Esophagus squamous epithelium (tissue), 5 donors: Measurements from ENCODE around the gene RABGAP1L. TPM values are rescaled to one million over a fixed set of nuclear protein-coding genes. Genes with fewer than 3 reads are reported as not detected.

Experiments
- DNase-seq: peaks from one replicate; lab custom pipeline; 2025; lab: John Stamatoyannopoulos, UW
- H3K27ac ChIP-seq, 4 donors: fragments of 200-600 bp; sonication (generic); one replicate each; pipeline ENCODE4 v1.5.1; 2016 to 2019; ENCODE audit warnings: mild to moderate bottlenecking in 1 of 4
- H3K27me3 ChIP-seq, 4 donors: fragments of 200-600 bp; sonication (generic); 1 replicate in 3 of 4; 2 replicates in 1 of 4; pipeline versions ENCODE4 v1.5.1 to v1.6.0; 2017 to 2021; ENCODE audit warnings: antibody characterized with exemption in 1 of 4
- H3K36me3 ChIP-seq, 3 donors: fragments of 200-600 bp; sonication (generic); one replicate each; pipeline ENCODE4 v1.5.1; 2016 to 2019
- H3K4me1 ChIP-seq, 3 donors: fragments of 200-600 bp; sonication (generic); one replicate each; pipeline ENCODE4 v1.5.1; 2017 to 2019
- H3K4me3 ChIP-seq, 4 donors: fragments of 200-600 bp; sonication (generic); 1 replicate in 3 of 4; 2 replicates in 1 of 4; pipeline ENCODE4 v1.5.1; 2016 to 2019; ENCODE audit warnings: mild to moderate bottlenecking in 2 of 4, moderate library complexity in 1 of 4
- H3K9me3 ChIP-seq, 3 donors: fragments of 200-600 bp; sonication (generic); one replicate each; pipeline ENCODE4 v1.5.1; 2016 to 2019
- CTCF ChIP-seq, 6 experiments: fragments of 450-650 bp in 4 of 6; fragments of 200-600 bp in 2 of 6; sonication (generic) in 2 of 6; IDR thresholded peaks; one replicate each; pipeline ENCODE4 v1.5.1; 2016 to 2019; ENCODE audit warnings: antibody characterized with exemption in 6 of 6, mild to moderate bottlenecking in 4 of 6, moderate library complexity in 4 of 6
- POLR2A ChIP-seq, 4 donors: fragments of 450-650 bp; IDR thresholded peaks; one replicate each; pipeline ENCODE4 v1.6.1; 2017; ENCODE audit warnings: antibody characterized with exemption in 4 of 4, mild to moderate bottlenecking in 4 of 4, moderate library complexity in 3 of 4
- WGBS, 2 donors: methylation state at CpG; one replicate each; pipeline ENCODE4 v1.1.5; 2018; 5-methylcytosine and 5-hydroxymethylcytosine counted together
- intact Hi-C: fragments of 100-400 bp; cut with DNase I; formaldehyde crosslinking; loops from one replicate; pipeline ENCODE4 v1.15.0; 2022
- total RNA-seq, 4 donors: library from RNA; depleted of rRNA; stranded (reverse); fragments of >200 nt; gene quantifications; one replicate each; pipeline ENCODE4 v1.1.0, GENCODE V29; 2016
- donor health status: DM: yes; HTN: yes; CAD: no.

RABGAP1L gene
- total RNA-seq, 4 donors from 2014 or later = 35.7 to 45.6 (median 41.0) TPM

- Histone ChIP-seq H3K9me3 (peaks cover 0 to 5% (median 4%) of the 10 kb centered on the region in 3 donors), H3K4me3 (no peak overlapping the region), H3K27me3 (no peaks in the 10 kb centered on the region), H3K4me1 (no peaks in the 10 kb centered on the region), H3K27ac (no peak overlapping the region), H3K36me3 (peaks cover 0 to 19% (median 0%) of the 10 kb centered on the region in 3 donors)
- TF ChIP-seq POLR2A (IDR thresholded peaks at IDR 0.05) = no peak
- no peak for TF ChIP-seq CTCF (IDR thresholded peaks at IDR 0.05)
- 90 to 98% methylated on average over 4 of the region's 4 CpGs for WGBS, 2 donors
- DNase-seq = no peak
- intact Hi-C loops = no loop called here
These were observed 137.0 kb downstream of the RABGAP1L start for GRCh38 chr1:174296309-174296708.

GRCh38 chr1:174297351-174297750 is 138.0 kb downstream of the RABGAP1L start:
- Histone ChIP-seq H3K27ac (no peak overlapping the region), H3K36me3 (peaks cover 0 to 19% (median 0%) of the 10 kb centered on the region in 3 donors), H3K9me3 (peaks cover 0 to 8% (median 4%) of the 10 kb centered on the region in 3 donors), H3K27me3 (no peaks in the 10 kb centered on the region), H3K4me3 (no peak overlapping the region), H3K4me1 (no peaks in the 10 kb centered on the region)
- TF ChIP-seq CTCF (IDR thresholded peaks at IDR 0.05) (no peak), POLR2A (IDR thresholded peaks at IDR 0.05) (no peak)
- no peak for DNase-seq
- intact Hi-C loops = no loop called here
- 83 to 86% methylated on average over 9 to 10 of the region's 10 CpGs for WGBS, 2 donors

GRCh38 chr1:174301295-174302077 is 142.2 kb downstream of the RABGAP1L start:
- H3K9me3 ChIP-seq = peaks cover 0 to 8% (median 4%) of the 10 kb centered on the region in 3 donors
- H3K4me3 ChIP-seq = no peak overlapping the region
- no peak overlapping the region for H3K27ac ChIP-seq
- no peaks in the 10 kb centered on the region for H3K27me3 ChIP-seq
- no peaks in the 10 kb centered on the region for H3K4me1 ChIP-seq
- 75% methylated on average over 5 of the region's 5 CpGs for WGBS, 2 donors
- intact Hi-C loops = no loop called here
- DNase-seq = no peak
- no peak for TF ChIP-seq CTCF (IDR thresholded peaks at IDR 0.05)
- TF ChIP-seq POLR2A (IDR thresholded peaks at IDR 0.05) = no peak
- H3K36me3 ChIP-seq = peaks cover 0 to 34% (median 0%) of the 10 kb centered on the region in 3 donors

- H3K27me3 ChIP-seq = no peaks in the 10 kb centered on the region
- no peak for TF ChIP-seq CTCF (IDR thresholded peaks at IDR 0.05)
- no peak for TF ChIP-seq POLR2A (IDR thresholded peaks at IDR 0.05)
- no peak overlapping the region for H3K27ac ChIP-seq
- H3K4me3 ChIP-seq = no peak overlapping the region
- H3K4me1 ChIP-seq = no peaks in the 10 kb centered on the region
- intact Hi-C loops = no loop called here
- no peak for DNase-seq
- peaks cover 0 to 10% (median 10%) of the 10 kb centered on the region in 3 donors for H3K9me3 ChIP-seq
- H3K36me3 ChIP-seq = peaks cover 0 to 46% (median 0%) of the 10 kb centered on the region in 3 donors
These were observed 149.3 kb downstream of the RABGAP1L start for GRCh38 chr1:174308604-174309003.

GRCh38 chr1:174309490-174309889 is 150.2 kb downstream of the RABGAP1L start:
- H3K4me3 ChIP-seq = no peak overlapping the region
- no peak overlapping the region for H3K27ac ChIP-seq
- intact Hi-C loops = no loop called here
- H3K36me3 ChIP-seq = peaks cover 0 to 46% (median 0%) of the 10 kb centered on the region in 3 donors
- H3K4me1 ChIP-seq = no peaks in the 10 kb centered on the region
- peaks cover 0 to 19% (median 10%) of the 10 kb centered on the region in 3 donors for H3K9me3 ChIP-seq
- no peak for DNase-seq
- no peaks in the 10 kb centered on the region for H3K27me3 ChIP-seq
- TF ChIP-seq CTCF (IDR thresholded peaks at IDR 0.05) = no peak
- no peak for TF ChIP-seq POLR2A (IDR thresholded peaks at IDR 0.05)
